SH-SY5Y (cell line): ENCODE data around the gene AK4.

Experiments used
- GATA2 ChIP-seq: IDR thresholded peaks from 2 replicates; pipeline ENCODE4 v1.6.1; 2011; ENCODE audit warnings: mild to moderate bottlenecking, low read depth, low read length
- GATA3 ChIP-seq: IDR thresholded peaks from 2 replicates; pipeline ENCODE4 v1.6.1; 2011; ENCODE audit warnings: low read depth, mild to moderate bottlenecking, low read length, moderate library complexity

DNA sequence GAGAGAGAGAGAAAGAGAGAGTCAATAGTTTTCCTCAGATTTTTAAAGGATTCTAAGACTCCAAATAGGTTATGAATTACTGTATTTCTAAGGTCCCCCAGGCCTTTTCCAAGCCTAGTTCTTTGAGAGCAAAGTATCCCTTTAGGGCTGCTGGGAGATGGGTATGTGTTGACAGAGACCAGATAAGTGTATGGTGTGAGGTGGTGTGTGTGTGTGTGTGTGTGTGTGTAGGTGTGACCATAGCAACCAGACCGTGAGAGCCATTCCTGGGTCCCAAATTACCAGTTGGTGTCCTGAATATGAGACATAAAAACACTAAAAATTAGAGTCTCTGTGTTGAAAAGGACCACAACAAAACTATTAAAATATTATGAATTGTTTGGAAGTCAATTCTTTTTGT, 119.7 kb downstream of the AK4 start:
- TF ChIP-seq GATA3 (no peak), GATA2 (no peak)
